ENCODE data around the gene TLL1.

DNA sequence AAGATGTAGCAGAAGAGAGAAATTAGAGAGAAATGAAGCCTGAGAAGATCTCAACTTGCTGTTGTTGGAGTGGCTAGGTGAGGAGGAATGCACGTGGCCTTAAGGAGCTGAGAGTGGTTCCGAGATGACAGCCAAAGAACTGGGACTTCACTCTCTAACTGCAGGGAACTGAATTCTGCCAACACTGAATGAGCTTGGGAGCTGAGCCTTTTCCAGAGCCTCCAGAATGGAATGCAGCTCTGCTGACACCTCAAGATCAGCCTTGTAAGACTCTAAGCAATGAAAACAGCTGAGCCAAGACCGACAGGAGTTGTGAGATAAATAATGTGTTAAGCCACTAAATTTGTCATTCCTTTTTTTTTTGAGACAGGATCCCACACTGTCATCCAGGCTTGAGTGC lies 73.0 kb downstream of the TLL1 start:
- TF ChIP-seq EZH2phosphoT487 (IDR thresholded peaks at IDR 0.05; ENCODE audit: borderline replicate concordance, low read depth), result no peak
- TF ChIP-seq, protein P1, sequence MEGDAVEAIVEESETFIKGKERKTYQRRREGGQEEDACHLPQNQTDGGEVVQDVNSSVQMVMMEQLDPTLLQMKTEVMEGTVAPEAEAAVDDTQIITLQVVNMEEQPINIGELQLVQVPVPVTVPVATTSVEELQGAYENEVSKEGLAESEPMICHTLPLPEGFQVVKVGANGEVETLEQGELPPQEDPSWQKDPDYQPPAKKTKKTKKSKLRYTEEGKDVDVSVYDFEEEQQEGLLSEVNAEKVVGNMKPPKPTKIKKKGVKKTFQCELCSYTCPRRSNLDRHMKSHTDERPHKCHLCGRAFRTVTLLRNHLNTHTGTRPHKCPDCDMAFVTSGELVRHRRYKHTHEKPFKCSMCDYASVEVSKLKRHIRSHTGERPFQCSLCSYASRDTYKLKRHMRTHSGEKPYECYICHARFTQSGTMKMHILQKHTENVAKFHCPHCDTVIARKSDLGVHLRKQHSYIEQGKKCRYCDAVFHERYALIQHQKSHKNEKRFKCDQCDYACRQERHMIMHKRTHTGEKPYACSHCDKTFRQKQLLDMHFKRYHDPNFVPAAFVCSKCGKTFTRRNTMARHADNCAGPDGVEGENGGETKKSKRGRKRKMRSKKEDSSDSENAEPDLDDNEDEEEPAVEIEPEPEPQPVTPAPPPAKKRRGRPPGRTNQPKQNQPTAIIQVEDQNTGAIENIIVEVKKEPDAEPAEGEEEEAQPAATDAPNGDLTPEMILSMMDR (IDR thresholded peaks at IDR 0.05), result no peak
- no peak for TF ChIP-seq JUND (IDR thresholded peaks at IDR 0.05)
- TF ChIP-seq TCF12 (IDR thresholded peaks at IDR 0.05), result no peak
- TF ChIP-seq POLR2AphosphoS5 (IDR thresholded peaks at IDR 0.05; ENCODE audit: low read depth, low read length), result no peak
- TF ChIP-seq SMC3 (IDR thresholded peaks at IDR 0.05; ENCODE audit: low read depth, low read length), result no peak
- TF ChIP-seq, protein P2, sequence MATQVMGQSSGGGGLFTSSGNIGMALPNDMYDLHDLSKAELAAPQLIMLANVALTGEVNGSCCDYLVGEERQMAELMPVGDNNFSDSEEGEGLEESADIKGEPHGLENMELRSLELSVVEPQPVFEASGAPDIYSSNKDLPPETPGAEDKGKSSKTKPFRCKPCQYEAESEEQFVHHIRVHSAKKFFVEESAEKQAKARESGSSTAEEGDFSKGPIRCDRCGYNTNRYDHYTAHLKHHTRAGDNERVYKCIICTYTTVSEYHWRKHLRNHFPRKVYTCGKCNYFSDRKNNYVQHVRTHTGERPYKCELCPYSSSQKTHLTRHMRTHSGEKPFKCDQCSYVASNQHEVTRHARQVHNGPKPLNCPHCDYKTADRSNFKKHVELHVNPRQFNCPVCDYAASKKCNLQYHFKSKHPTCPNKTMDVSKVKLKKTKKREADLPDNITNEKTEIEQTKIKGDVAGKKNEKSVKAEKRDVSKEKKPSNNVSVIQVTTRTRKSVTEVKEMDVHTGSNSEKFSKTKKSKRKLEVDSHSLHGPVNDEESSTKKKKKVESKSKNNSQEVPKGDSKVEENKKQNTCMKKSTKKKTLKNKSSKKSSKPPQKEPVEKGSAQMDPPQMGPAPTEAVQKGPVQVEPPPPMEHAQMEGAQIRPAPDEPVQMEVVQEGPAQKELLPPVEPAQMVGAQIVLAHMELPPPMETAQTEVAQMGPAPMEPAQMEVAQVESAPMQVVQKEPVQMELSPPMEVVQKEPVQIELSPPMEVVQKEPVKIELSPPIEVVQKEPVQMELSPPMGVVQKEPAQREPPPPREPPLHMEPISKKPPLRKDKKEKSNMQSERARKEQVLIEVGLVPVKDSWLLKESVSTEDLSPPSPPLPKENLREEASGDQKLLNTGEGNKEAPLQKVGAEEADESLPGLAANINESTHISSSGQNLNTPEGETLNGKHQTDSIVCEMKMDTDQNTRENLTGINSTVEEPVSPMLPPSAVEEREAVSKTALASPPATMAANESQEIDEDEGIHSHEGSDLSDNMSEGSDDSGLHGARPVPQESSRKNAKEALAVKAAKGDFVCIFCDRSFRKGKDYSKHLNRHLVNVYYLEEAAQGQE (IDR thresholded peaks at IDR 0.05; ENCODE audit: low read depth, low read length), result no peak
- TF ChIP-seq TAF1 (IDR thresholded peaks at IDR 0.05; ENCODE audit: borderline replicate concordance, low read depth, low read length), result no peak
- TF ChIP-seq RCOR1 (IDR thresholded peaks at IDR 0.05; ENCODE audit: low read length), result no peak
- no peak for TF ChIP-seq RFX5 (IDR thresholded peaks at IDR 0.05; ENCODE audit: low read length)

All from SK-N-SH (cell line).